Spleen (tissue), 7 donors: ENCODE data around the gene KCNAB1.

Experiments
- POLR2A ChIP-seq, 3 donors: fragments of 450-650 bp; IDR thresholded peaks; one replicate each; pipeline ENCODE4 v1.5.1; 2017; ENCODE audit warnings: antibody characterized with exemption in 3 of 3, mild to moderate bottlenecking in 1 of 3
- POLR2AphosphoS5 ChIP-seq, 3 donors: sonication (generic); formaldehyde crosslinking; IDR thresholded peaks; one replicate each; pipeline ENCODE4 v1.5.1; 2017; ENCODE audit warnings: antibody characterized with exemption in 3 of 3
- TF ChIP-seq, protein P1 (sequence below), 11 experiments: fragments of 200-600 bp in 7 of 11; fragments of 450-650 bp in 4 of 11; sonication (generic) in 4 of 11; IDR thresholded peaks in 8 of 11; conservative IDR thresholded peaks in 3 of 11; 1 replicate in 7 of 11; 2 replicates in 4 of 11; pipeline versions ENCODE4 v1.4.0 to v1.8.0; 2016 to 2021; ENCODE audit warnings: antibody characterized with exemption in 11 of 11, inconsistent platforms in 4 of 11, mild to moderate bottlenecking in 1 of 11
- donor health status: DM: no; HTN: no; CAD: no; lungs with moderate emphysema.
- donor health status: DM: no; HTN: no; CAD: no.
- donor health status: DM: no; HTN: no; CAD: no.

DNA sequence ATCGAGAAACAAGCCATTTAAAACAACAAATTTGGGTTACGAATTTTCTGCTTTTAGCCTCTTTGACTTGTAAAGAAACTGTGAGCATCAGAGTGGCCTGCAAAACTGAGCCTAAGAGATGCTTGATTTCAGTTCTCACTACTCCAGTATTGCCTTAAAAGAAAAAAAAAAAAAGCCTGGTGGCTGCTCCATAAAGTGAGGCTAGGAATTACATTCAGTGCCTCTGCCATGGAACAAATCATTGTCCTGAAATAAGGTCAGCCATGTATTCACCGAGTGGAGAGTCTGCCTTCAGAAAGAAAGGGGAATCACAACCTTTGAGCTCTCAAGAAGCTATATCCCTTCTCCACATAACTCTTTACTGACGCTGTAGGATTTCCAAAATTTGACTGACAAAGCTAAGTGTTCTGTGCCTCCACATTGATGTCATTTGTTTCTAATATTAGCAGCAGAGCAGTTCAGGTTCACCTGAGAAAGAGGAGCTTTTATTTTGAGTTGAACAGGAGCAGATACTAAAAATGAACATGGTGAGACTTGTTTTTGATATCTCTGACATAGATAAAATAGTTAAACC is 297.3 kb downstream of the KCNAB1 start:
- TF ChIP-seq, protein P1, sequence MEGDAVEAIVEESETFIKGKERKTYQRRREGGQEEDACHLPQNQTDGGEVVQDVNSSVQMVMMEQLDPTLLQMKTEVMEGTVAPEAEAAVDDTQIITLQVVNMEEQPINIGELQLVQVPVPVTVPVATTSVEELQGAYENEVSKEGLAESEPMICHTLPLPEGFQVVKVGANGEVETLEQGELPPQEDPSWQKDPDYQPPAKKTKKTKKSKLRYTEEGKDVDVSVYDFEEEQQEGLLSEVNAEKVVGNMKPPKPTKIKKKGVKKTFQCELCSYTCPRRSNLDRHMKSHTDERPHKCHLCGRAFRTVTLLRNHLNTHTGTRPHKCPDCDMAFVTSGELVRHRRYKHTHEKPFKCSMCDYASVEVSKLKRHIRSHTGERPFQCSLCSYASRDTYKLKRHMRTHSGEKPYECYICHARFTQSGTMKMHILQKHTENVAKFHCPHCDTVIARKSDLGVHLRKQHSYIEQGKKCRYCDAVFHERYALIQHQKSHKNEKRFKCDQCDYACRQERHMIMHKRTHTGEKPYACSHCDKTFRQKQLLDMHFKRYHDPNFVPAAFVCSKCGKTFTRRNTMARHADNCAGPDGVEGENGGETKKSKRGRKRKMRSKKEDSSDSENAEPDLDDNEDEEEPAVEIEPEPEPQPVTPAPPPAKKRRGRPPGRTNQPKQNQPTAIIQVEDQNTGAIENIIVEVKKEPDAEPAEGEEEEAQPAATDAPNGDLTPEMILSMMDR (IDR thresholded peaks at IDR 0.05 in 8 of 11, conservative IDR thresholded peaks at IDR 0.05 in 3 of 11) = no peak
- TF ChIP-seq POLR2A (IDR thresholded peaks at IDR 0.05) (no peak), POLR2AphosphoS5 (IDR thresholded peaks at IDR 0.05) (no peak)
